ENCODE measurements around the gene DCP2. TPM values are rescaled to one million over a fixed set of nuclear protein-coding genes. Genes with fewer than 3 reads are reported as not detected.

DCP2 gene
- total and polyA plus RNA-seq, 10 of the 15 experiments (the other 5 are each of a cell fraction or from before 2014, with no cell fraction given), result 23.4 to 81.6 (median 47.4) TPM

GRCh38 chr5:112951124-112951702 lies 25.4 kb upstream of the DCP2 start:
- Histone ChIP-seq H4K20me1 (ENCODE audit: control insufficient read depth, insufficient read depth) (no peaks in the 10 kb centered on the region), H3K4me1 (ENCODE audit: control insufficient read depth, insufficient read depth, low read length) (peaks cover 5% of the 10 kb centered on the region; the same call in 1 of the 2 replicates), H3K9me3 (replicated peaks; ENCODE audit: control insufficient read depth, insufficient read depth, low read length) (no peaks in the 10 kb centered on the region), H3K4me3 (no peak overlapping the region), H3K4me2 (ENCODE audit: control insufficient read depth, insufficient read depth) (peak overlapping the region; percentile 48), H3K36me3 (ENCODE audit: control insufficient read depth in 2 of 2, insufficient read depth in 2 of 2, low read length in 1 of 2) (no peaks in the 10 kb centered on the region), H3K9ac (ENCODE audit: control insufficient read depth, insufficient read depth, low read length) (no peak overlapping the region), H2AFZ (ENCODE audit: control insufficient read depth, low read depth, low read length) (no peak overlapping the region; the same call in 1 of the 2 replicates), H3K27me3 (replicated peaks in 1 of 2; ENCODE audit: control insufficient read depth in 2 of 2, insufficient read depth in 2 of 2, low read length in 1 of 2) (no peaks in the 10 kb centered on the region), H3K79me2 (ENCODE audit: control insufficient read depth, insufficient read depth, low read length) (no peaks in the 10 kb centered on the region), H3K27ac (ENCODE audit: control insufficient read depth, insufficient read depth) (no peak overlapping the region)
- no TSS peak for BruUV-seq (replicated peaks)
- in situ Hi-C loops (cut with MboI), result loop anchor here (25.0 kb wide), 1 partner anchor 1439 kb away; the partner anchor contains the start of gene STARD4
- intact Hi-C loops (cut with micrococcal nuclease; ENCODE audit: unreplicated experiment), result loop anchor here (1.0 kb wide), 1 partner anchor 21 kb away; no protein-coding TSS in a partner anchor
- RAD21 ChIA-PET (ENCODE audit: unreplicated experiment), result interaction anchor here (0.8 to 1.1 kb wide), 2 partner anchors 11 to 36 kb away, joined by 3 to 4 read pairs; no protein-coding TSS in a partner anchor
- WGBS (ENCODE audit: insufficient coverage, insufficient replicate concordance, low lambda C conversion rate, missing lambda C conversion rate), result 12% methylated on average over 12 of the region's 12 CpGs
- peak; percentile 90 for FAIRE-seq
- CTCF ChIA-PET, result interaction anchor here (0.6 to 2.1 kb wide), 3 partner anchors 13 to 295 kb away, joined by 3 to 9 read pairs (median 3); no protein-coding TSS in a partner anchor
- SMC1A ChIA-PET (ENCODE audit: uncharacterized antibody, unreplicated experiment), result interaction anchor here (0.7 to 1.6 kb wide), 6 partner anchors 12 to 47 kb away, joined by 3 to 7 read pairs (median 4); no protein-coding TSS in a partner anchor
- no peak for DNase-seq (ENCODE audit: low read depth, low spot score)
- POLR2A ChIA-PET, result interaction anchor here (0.6 to 0.7 kb wide), 4 partner anchors 8 to 92 kb away, joined by 3 to 7 read pairs (median 6); no protein-coding TSS in a partner anchor
- peak; percentile 98 for ATAC-seq
- TF ChIP-seq FOXM1 (IDR thresholded peaks at IDR 0.05; ENCODE audit: low read depth, low read length) (0 out of 2 replicates have a peak, but pooled peaks have one; percentile 41), POLR2A (IDR thresholded peaks at IDR 0.05; ENCODE audit: low read depth, low read length) (no peak), JUNB (IDR thresholded peaks at IDR 0.05) (peak; percentile 87), CREB1 (IDR thresholded peaks at IDR 0.05; ENCODE audit: low read depth) (no peak), HSF1 (IDR thresholded peaks at IDR 0.05; ENCODE audit: low read depth, low read length) (no peak), SKIL (IDR thresholded peaks at IDR 0.05; ENCODE audit: low read depth, poor library complexity, severe bottlenecking) (peak; percentile 92), ZNF384 (IDR thresholded peaks at IDR 0.05; ENCODE audit: borderline replicate concordance, low read depth, low read length) (peak; percentile 66; the same call in 1 of the 2 replicates), IKZF2 (IDR thresholded peaks at IDR 0.05) (peak; percentile 74 to 87), BACH1 (IDR thresholded peaks at IDR 0.05; ENCODE audit: borderline replicate concordance) (no peak), GATAD2B (conservative IDR thresholded peaks at IDR 0.05; ENCODE audit: low read depth) (0 out of 2 replicates have a peak, but pooled peaks have one; percentile 45), CHD1 (IDR thresholded peaks at IDR 0.05; ENCODE audit: low read depth, low read length) (no peak), RELA (IDR thresholded peaks at IDR 0.05; ENCODE audit: borderline replicate concordance, partially characterized antibody) (no peak), HDAC6 (IDR thresholded peaks at IDR 0.05; ENCODE audit: unreplicated experiment) (no peak), SRF (IDR thresholded peaks at IDR 0.05; ENCODE audit: low read depth in 2 of 2, low read length in 2 of 2) (no peak), IRF5 (IDR thresholded peaks at IDR 0.05; ENCODE audit: borderline replicate concordance) (no peak), MTA2 (IDR thresholded peaks at IDR 0.05; ENCODE audit: low read depth) (peak; percentile 82), SMAD5 (IDR thresholded peaks at IDR 0.05; ENCODE audit: low read depth) (no peak), ZBTB33 (IDR thresholded peaks at IDR 0.05) (no peak)
